Endothelial cell of umbilical vein (primary cell): ENCODE measurements around the gene SSH2. TPM values are rescaled to one million over a fixed set of nuclear protein-coding genes. Genes with fewer than 3 reads are reported as not detected.

Source experiments
- BruUV-seq: library from RNA; stranded (reverse); fragments of 400-500 nt; replicated peaks from 2 replicates; lab custom pipeline; 2021; lab: Mats Ljungman, UMichigan
- CTCF ChIA-PET: fragments of 300-600, 350-600 bp; sonication (Branson Sonifier 250); formaldehyde crosslinking; loops from one replicate; lab custom pipeline; 2021; ENCODE audit warnings: antibody characterized with exemption, inconsistent platforms; lab: Charles Lee
- POLR2A ChIA-PET: fragments of 300-600, 350-600 bp; sonication (Branson Sonifier 250); formaldehyde crosslinking; loops from one replicate; lab custom pipeline; 2021; ENCODE audit warnings: antibody characterized with exemption, inconsistent platforms; lab: Charles Lee
- DNase-seq: peaks from one replicate; pipeline ENCODE4 v3.0.0-alpha.2; 2011; ENCODE audit warnings: low read depth, low spot score
- FAIRE-seq: peaks from 2 replicates; lab custom pipeline; 2011; peaks lifted over from hg19 to GRCh38; lab: Jason Lieb, UNC
- H2AFZ ChIP-seq: 2 replicates; pipeline ENCODE4 v1.6.0; 2012; ENCODE audit warnings: low read depth, low read length, control low read depth, inconsistent platforms
- H3K27ac ChIP-seq: 2 replicates; pipeline ENCODE4 v1.5.1; 2011; ENCODE audit warnings: low read depth, mild to moderate bottlenecking, control low read depth, low read length, moderate library complexity; ENCODE audit not compliant: insufficient read depth
- H3K27me3 ChIP-seq, 2 experiments: 2 replicates each; pipeline versions ENCODE4 v1.6.0 to v1.6.1; 2011; ENCODE audit warnings: low read length in 2 of 2, mixed read lengths in 1 of 2; ENCODE audit not compliant: control insufficient read depth in 2 of 2, insufficient read depth in 2 of 2
- H3K36me3 ChIP-seq, 2 experiments: 2 replicates in 1 of 2; 3 replicates in 1 of 2; pipeline ENCODE4 v1.5.1; 2011; ENCODE audit warnings: low read length in 2 of 2, mild to moderate bottlenecking in 1 of 2, moderate library complexity in 1 of 2; ENCODE audit not compliant: control insufficient read depth in 2 of 2, insufficient read depth in 2 of 2; ENCODE audit errors: extremely low read depth in 1 of 2
- H3K4me1 ChIP-seq: 3 replicates; pipeline ENCODE4 v1.5.1; 2011; ENCODE audit warnings: mild to moderate bottlenecking, low read length; ENCODE audit not compliant: control insufficient read depth, insufficient read depth; ENCODE audit errors: extremely low read depth
- H3K4me2 ChIP-seq: 2 replicates; pipeline ENCODE4 v1.6.1; 2011; ENCODE audit warnings: low read length, control low read depth, mixed read lengths; ENCODE audit not compliant: insufficient read depth
- H3K4me3 ChIP-seq, 3 experiments: fragments of 200-600 bp in 1 of 3; sonication (generic), shearing (Covaris generic) in 1 of 3; replicated peaks in 1 of 3; 2 replicates each; pipeline ENCODE4 v1.5.1; 2011 to 2016; ENCODE audit warnings: control low read depth in 3 of 3, low read length in 3 of 3, mild to moderate bottlenecking in 2 of 3, inconsistent platforms in 1 of 3, low read depth in 1 of 3, moderate library complexity in 1 of 3; ENCODE audit not compliant: insufficient read depth in 1 of 3
- H3K79me2 ChIP-seq: 2 replicates; pipeline ENCODE4 v1.6.0; 2012; ENCODE audit warnings: low read length, inconsistent platforms; ENCODE audit not compliant: control insufficient read depth, insufficient read depth
- H3K9ac ChIP-seq: replicated peaks from 2 replicates; pipeline ENCODE3; 2011; ENCODE audit warnings: low read length, control low read depth; ENCODE audit not compliant: insufficient read depth; ENCODE audit errors: extremely low read depth
- H3K9me1 ChIP-seq: replicated peaks from 3 replicates; pipeline ENCODE4 v1.6.0; 2011; ENCODE audit warnings: mild to moderate bottlenecking, low read length; ENCODE audit not compliant: control insufficient read depth, insufficient read depth; ENCODE audit errors: extremely low read depth
- H3K9me3 ChIP-seq: replicated peaks from 2 replicates; pipeline ENCODE4 v1.5.1; 2012; ENCODE audit warnings: low read length, inconsistent platforms; ENCODE audit not compliant: control insufficient read depth, insufficient read depth
- H4K20me1 ChIP-seq: replicated peaks from 2 replicates; pipeline ENCODE3; 2011; ENCODE audit warnings: mild to moderate bottlenecking, low read length; ENCODE audit not compliant: control insufficient read depth, insufficient read depth; ENCODE audit errors: extremely low read depth
- EZH2 ChIP-seq: IDR thresholded peaks from 2 replicates; pipeline ENCODE4 v1.6.1; 2012; ENCODE audit warnings: borderline replicate concordance, low read depth, mild to moderate bottlenecking, moderate library complexity, low read length, inconsistent platforms; ENCODE audit not compliant: severe bottlenecking
- FOS ChIP-seq: IDR thresholded peaks from 2 replicates; pipeline ENCODE4 v1.6.1; 2011; ENCODE audit warnings: mild to moderate bottlenecking, low read length, moderate library complexity, borderline replicate concordance; ENCODE audit not compliant: insufficient read depth
- GATA2 ChIP-seq: IDR thresholded peaks from 2 replicates; pipeline ENCODE4 v1.7.0; 2011; ENCODE audit warnings: low read depth, mild to moderate bottlenecking, moderate library complexity, mixed read lengths, low read length; ENCODE audit not compliant: insufficient read length, insufficient read depth
- JUN ChIP-seq: IDR thresholded peaks from 2 replicates; pipeline ENCODE4 v1.6.1; 2011; ENCODE audit warnings: borderline replicate concordance, low read depth; ENCODE audit not compliant: insufficient read length, insufficient read depth
- MYC ChIP-seq: IDR thresholded peaks from one replicate; pipeline ENCODE4 v1.6.1; 2011; ENCODE audit warnings: mild to moderate bottlenecking, low read depth, low read length
- POLR2A ChIP-seq: IDR thresholded peaks from 2 replicates; pipeline ENCODE4 v1.6.1; 2012; ENCODE audit warnings: low read depth, mild to moderate bottlenecking, control low read depth, low read length
- POLR2AphosphoS5 ChIP-seq: IDR thresholded peaks from 2 replicates; pipeline ENCODE4 v1.6.1; 2012; ENCODE audit warnings: low read depth, mild to moderate bottlenecking, control low read depth, low read length, moderate library complexity; ENCODE audit not compliant: insufficient read depth
- dilution Hi-C: fragments of 300-500 bp; cut with MboI; formaldehyde crosslinking; loops from one replicate; pipeline ENCODE4 v1.15.0; 2019; ENCODE audit warnings: low sequenced_read_pairs; ENCODE audit not compliant: extremely low pct_ligation_motif_present
- intact Hi-C: fragments of 100-400 bp; cut with micrococcal nuclease; formaldehyde crosslinking; loops from one replicate; pipeline ENCODE4 v1.10.0; 2022
- polyA plus RNA-seq, 4 experiments: library from polyadenylated mRNA; depleted of rRNA in 3 of 4; stranded (reverse) in 3 of 4; unstranded in 1 of 4; fragments of >200 nt; gene quantifications; 2 replicates each; pipeline versions ENCODE4 v1.2.1 to v1.2.3, GENCODE V29; 2011 to 2012; ENCODE audit warnings: missing spikeins in 1 of 4
- total RNA-seq: library from RNA; stranded (reverse); gene quantifications from 2 replicates; pipeline ENCODE4 v1.2.3, GENCODE V29; 2021
- TF ChIP-seq, protein P1 (sequence below): IDR thresholded peaks from 2 replicates; pipeline ENCODE4 v1.6.1; 2011; ENCODE audit not compliant: insufficient read depth, insufficient read length
- TF ChIP-seq, protein P2 (sequence below), 2 donors: IDR thresholded peaks; 1 replicate in 1 of 2; 2 replicates in 1 of 2; pipeline ENCODE4 v1.5.1; 2011; ENCODE audit warnings: low read length in 2 of 2, mild to moderate bottlenecking in 2 of 2, moderate library complexity in 2 of 2, control low read depth in 1 of 2, inconsistent platforms in 1 of 2, low read depth in 1 of 2; ENCODE audit not compliant: insufficient read depth in 1 of 2; ENCODE audit errors: extremely low read depth in 1 of 2

The SSH2 gene
- total and polyA plus RNA-seq, 2 donors (not counting 3 experiments of a cell fraction or from before 2014, with no cell fraction given), result 24.6 to 60.9 TPM

DNA sequence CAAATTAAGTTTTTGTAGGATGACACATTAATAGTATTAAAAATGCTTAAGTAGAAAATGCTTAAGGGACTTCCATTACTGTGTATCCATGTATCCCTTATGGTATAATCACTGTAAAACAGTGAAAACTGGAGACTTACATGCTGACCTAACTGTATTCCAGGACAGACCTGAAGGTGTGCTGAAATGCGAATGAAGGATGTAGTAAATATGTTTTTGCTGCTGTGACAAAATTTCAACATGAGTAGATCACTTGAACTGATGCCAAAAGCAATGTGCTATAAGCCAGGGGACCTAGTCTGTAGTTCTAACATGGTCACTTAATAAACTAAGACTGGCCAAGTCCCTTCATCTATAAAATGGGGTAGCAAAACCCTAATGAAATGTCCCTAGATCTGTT is 165.3 kb downstream of the SSH2 start:
- Histone ChIP-seq H3K4me1 (peaks cover 7% of the 10 kb centered on the region), H4K20me1 (no peaks in the 10 kb centered on the region), H3K9ac (no peak overlapping the region), H3K4me3 (no peak overlapping the region), H3K9me1 (no peaks in the 10 kb centered on the region), H3K4me2 (no peak overlapping the region), H3K79me2 (peaks cover 12% of the 10 kb centered on the region), H2AFZ (no peak overlapping the region), H3K36me3 (no peaks in the 10 kb centered on the region), H3K27ac (no peak overlapping the region), H3K27me3 (no peaks in the 10 kb centered on the region), H3K9me3 (no peaks in the 10 kb centered on the region)
- BruUV-seq, result no TSS peak
- dilution Hi-C loops (no loop called here), intact Hi-C loops (loop anchor here (5.0 kb wide), 1 partner anchor 147 kb away; no protein-coding TSS in a partner anchor)
- DNase-seq (no peak), FAIRE-seq (no peak)
- ChIA-PET CTCF (interaction anchor here (2.0 to 5.8 kb wide), 3 partner anchors 14 to 125 kb away, joined by 6 to 42 read pairs (median 12); no protein-coding TSS in a partner anchor), POLR2A (no interaction called here)
- TF ChIP-seq JUN (no peak), EZH2 (no peak), POLR2AphosphoS5 (no peak), POLR2A (no peak), GATA2 (no peak), MYC (no peak), FOS (no peak)
- TF ChIP-seq, protein P1, sequence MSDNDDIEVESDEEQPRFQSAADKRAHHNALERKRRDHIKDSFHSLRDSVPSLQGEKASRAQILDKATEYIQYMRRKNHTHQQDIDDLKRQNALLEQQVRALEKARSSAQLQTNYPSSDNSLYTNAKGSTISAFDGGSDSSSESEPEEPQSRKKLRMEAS, result no peak
- TF ChIP-seq, protein P2, sequence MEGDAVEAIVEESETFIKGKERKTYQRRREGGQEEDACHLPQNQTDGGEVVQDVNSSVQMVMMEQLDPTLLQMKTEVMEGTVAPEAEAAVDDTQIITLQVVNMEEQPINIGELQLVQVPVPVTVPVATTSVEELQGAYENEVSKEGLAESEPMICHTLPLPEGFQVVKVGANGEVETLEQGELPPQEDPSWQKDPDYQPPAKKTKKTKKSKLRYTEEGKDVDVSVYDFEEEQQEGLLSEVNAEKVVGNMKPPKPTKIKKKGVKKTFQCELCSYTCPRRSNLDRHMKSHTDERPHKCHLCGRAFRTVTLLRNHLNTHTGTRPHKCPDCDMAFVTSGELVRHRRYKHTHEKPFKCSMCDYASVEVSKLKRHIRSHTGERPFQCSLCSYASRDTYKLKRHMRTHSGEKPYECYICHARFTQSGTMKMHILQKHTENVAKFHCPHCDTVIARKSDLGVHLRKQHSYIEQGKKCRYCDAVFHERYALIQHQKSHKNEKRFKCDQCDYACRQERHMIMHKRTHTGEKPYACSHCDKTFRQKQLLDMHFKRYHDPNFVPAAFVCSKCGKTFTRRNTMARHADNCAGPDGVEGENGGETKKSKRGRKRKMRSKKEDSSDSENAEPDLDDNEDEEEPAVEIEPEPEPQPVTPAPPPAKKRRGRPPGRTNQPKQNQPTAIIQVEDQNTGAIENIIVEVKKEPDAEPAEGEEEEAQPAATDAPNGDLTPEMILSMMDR (IDR thresholded peaks at IDR 0.05; ENCODE audit: extremely low read depth in 1 of 2, insufficient read depth in 1 of 2, low read depth in 1 of 2, low read length in 2 of 2), result no peak
